Glutamatergic neuron (in vitro differentiated cells): ENCODE measurements around the gene DEPDC4. TPM values are rescaled to one million over a fixed set of nuclear protein-coding genes. Genes with fewer than 3 reads are reported as not detected.

Experiments used
- DNase-seq: peaks from one replicate; pipeline ENCODE4 v3.0.0; 2022
- H3K27ac Mint-ChIP-seq: one replicate; pipeline ENCODE4 v1.8.0; 2020; ENCODE audit warnings: mild to moderate bottlenecking, mixed read lengths, inconsistent platforms; ENCODE audit not compliant: unreplicated experiment
- H3K27me3 Mint-ChIP-seq: one replicate; pipeline ENCODE4 v1.8.0; 2020; ENCODE audit warnings: mild to moderate bottlenecking, moderate library complexity, mixed read lengths, inconsistent platforms; ENCODE audit not compliant: unreplicated experiment
- H3K36me3 Mint-ChIP-seq: one replicate; pipeline ENCODE4 v1.8.0; 2020; ENCODE audit warnings: mild to moderate bottlenecking, mixed read lengths, inconsistent platforms; ENCODE audit not compliant: unreplicated experiment
- H3K4me1 Mint-ChIP-seq: one replicate; pipeline ENCODE4 v1.8.0; 2020; ENCODE audit warnings: mild to moderate bottlenecking, low read depth, mixed read lengths, inconsistent platforms; ENCODE audit not compliant: unreplicated experiment
- H3K4me3 Mint-ChIP-seq: one replicate; pipeline ENCODE4 v1.8.0; 2020; ENCODE audit warnings: mild to moderate bottlenecking, mixed read lengths, inconsistent platforms; ENCODE audit not compliant: unreplicated experiment
- H3K9me3 Mint-ChIP-seq: one replicate; pipeline ENCODE4 v1.8.0; 2020; ENCODE audit warnings: mild to moderate bottlenecking, moderate library complexity, mixed read lengths, inconsistent platforms; ENCODE audit not compliant: unreplicated experiment
- total RNA-seq: library from RNA; stranded (reverse); fragmentation: NEBNext Ultra II Directional; extraction: Animal tissue kit (Norgen Biotek cat#: 25700); gene quantifications from one replicate; pipeline ENCODE4 v1.2.1, GENCODE V29; 2021; ENCODE audit not compliant: unreplicated experiment
- TF ChIP-seq, protein P1 (sequence below): fragments of 200-600 bp; sonication (generic); IDR thresholded peaks from one replicate; pipeline ENCODE4 v1.5.0; 2021; ENCODE audit not compliant: partially characterized antibody, unreplicated experiment

Gene DEPDC4
- total RNA-seq, 1 donor from 2014 or later: 2.0 TPM

DNA sequence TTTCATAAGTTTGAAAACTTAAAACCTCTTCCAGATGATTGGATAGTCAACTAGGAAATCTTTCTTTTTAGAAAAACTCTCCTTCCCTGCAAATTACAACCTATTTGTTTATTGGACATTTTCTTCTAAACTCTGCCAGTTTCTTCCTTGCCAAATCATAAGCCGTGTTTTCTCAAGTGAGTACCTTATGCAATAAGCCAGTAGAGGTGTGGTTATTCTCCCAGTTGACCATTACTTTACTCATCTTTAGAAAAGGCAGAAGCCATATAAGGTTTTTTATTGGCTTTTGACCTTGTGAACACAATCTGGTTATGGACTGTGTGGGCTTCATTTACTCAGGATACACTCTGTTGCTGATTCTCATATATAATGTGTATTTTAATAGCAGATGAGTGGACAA, 51.7 kb downstream of the DEPDC4 start:
- Mint-ChIP-seq H3K27ac (no peak overlapping the region), H3K9me3 (no peaks in the 10 kb centered on the region), H3K27me3 (no peaks in the 10 kb centered on the region), H3K4me1 (no peaks in the 10 kb centered on the region), H3K4me3 (no peak overlapping the region), H3K36me3 (no peaks in the 10 kb centered on the region)
- TF ChIP-seq, protein P1, sequence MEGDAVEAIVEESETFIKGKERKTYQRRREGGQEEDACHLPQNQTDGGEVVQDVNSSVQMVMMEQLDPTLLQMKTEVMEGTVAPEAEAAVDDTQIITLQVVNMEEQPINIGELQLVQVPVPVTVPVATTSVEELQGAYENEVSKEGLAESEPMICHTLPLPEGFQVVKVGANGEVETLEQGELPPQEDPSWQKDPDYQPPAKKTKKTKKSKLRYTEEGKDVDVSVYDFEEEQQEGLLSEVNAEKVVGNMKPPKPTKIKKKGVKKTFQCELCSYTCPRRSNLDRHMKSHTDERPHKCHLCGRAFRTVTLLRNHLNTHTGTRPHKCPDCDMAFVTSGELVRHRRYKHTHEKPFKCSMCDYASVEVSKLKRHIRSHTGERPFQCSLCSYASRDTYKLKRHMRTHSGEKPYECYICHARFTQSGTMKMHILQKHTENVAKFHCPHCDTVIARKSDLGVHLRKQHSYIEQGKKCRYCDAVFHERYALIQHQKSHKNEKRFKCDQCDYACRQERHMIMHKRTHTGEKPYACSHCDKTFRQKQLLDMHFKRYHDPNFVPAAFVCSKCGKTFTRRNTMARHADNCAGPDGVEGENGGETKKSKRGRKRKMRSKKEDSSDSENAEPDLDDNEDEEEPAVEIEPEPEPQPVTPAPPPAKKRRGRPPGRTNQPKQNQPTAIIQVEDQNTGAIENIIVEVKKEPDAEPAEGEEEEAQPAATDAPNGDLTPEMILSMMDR: no peak
- no peak for DNase-seq

DNA sequence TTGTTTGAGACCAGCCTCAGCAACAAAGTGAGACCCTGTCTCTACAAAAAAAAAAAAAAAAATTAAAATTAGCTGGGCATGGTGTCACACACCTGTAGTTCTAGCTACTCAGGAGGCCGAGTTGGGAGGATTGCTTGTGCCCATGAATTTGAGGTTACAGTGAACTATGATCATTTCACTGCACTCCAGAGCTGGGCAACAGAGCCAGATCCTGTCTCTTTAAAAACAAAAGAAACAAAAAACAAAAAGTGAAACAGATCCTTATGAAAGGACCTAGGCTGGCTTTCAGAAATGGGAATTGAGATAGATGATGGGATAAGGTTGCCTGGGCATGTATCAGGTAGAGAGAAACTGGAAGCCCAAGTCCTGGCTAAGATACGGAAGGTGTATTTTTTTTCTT, 52.4 kb downstream of the DEPDC4 start:
- H3K36me3 Mint-ChIP-seq: no peaks in the 10 kb centered on the region
- DNase-seq: no peak
- H3K9me3 Mint-ChIP-seq: no peaks in the 10 kb centered on the region
- H3K4me1 Mint-ChIP-seq: no peaks in the 10 kb centered on the region
- H3K27me3 Mint-ChIP-seq: no peaks in the 10 kb centered on the region
- no peak overlapping the region for H3K4me3 Mint-ChIP-seq
- TF ChIP-seq, protein P1: no peak
- H3K27ac Mint-ChIP-seq: no peak overlapping the region

DNA sequence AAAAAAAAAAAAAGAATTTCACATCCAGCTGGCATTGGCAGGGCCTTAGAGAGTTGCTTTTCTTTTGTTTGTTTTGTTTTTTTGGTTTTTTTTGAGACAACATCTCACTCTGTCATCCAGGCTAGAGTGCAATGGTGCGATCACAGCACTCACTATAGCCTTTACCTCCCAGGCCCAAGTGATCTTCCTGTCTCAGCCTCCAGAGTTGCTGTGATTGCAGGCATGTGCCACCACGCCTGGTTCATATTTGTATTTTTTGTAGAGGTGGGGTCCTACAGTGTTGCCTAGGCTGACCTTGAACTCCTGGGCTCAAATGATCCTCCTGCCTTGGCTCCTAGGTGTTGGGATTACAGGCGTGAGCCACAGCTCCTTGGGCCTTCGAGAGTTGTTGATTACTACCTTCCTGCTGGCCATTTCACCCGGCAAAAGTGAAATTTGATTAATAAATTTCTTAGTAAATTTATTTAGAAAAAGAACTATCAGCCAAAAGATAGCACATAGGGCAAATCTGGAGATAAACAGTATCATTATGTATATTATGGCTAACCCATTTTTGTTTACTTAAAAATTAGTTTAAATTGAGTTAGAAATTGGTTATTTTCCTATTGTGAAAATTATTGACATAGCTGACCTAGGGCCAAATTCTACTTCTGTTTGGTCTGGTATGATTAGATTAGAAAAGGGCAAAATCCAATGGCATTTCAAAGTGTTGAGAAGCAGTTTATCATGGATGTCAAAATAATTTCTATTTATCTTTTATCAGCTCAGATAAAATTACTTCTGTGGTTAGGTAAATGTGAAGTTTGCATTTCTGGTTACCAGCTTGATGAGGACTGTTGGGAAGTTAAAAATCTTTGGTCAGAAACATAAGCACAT, 53.6 kb downstream of the DEPDC4 start:
- H3K4me3 Mint-ChIP-seq: no peak overlapping the region
- TF ChIP-seq, protein P1: no peak
- DNase-seq: no peak
- no peaks in the 10 kb centered on the region for H3K27me3 Mint-ChIP-seq
- H3K36me3 Mint-ChIP-seq: no peaks in the 10 kb centered on the region
- no peak overlapping the region for H3K27ac Mint-ChIP-seq
- no peaks in the 10 kb centered on the region for H3K4me1 Mint-ChIP-seq
- no peaks in the 10 kb centered on the region for H3K9me3 Mint-ChIP-seq

DNA sequence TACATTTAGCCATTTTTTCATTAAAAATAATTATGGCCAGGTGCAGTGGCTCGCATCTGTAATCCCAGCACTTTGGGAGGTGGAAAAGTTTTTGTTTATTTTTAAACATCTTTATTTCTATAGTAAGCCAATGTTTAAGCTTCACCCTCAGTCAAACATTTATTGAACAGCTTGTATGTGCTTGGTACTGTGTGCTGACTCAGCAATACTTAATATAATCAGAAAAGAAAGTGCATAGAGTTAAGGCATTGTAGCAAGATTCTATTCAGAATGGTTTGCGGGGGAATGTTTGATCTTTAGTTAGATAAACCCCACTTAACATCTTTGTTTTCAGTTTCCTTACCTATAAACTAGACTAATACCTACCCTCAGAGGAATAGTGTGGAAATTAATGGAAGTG, 55.2 kb downstream of the DEPDC4 start:
- no peak overlapping the region for H3K4me3 Mint-ChIP-seq
- H3K9me3 Mint-ChIP-seq: no peaks in the 10 kb centered on the region
- TF ChIP-seq, protein P1: no peak
- H3K27me3 Mint-ChIP-seq: no peaks in the 10 kb centered on the region
- no peak overlapping the region for H3K27ac Mint-ChIP-seq
- no peaks in the 10 kb centered on the region for H3K36me3 Mint-ChIP-seq
- no peak for DNase-seq
- no peaks in the 10 kb centered on the region for H3K4me1 Mint-ChIP-seq

DNA sequence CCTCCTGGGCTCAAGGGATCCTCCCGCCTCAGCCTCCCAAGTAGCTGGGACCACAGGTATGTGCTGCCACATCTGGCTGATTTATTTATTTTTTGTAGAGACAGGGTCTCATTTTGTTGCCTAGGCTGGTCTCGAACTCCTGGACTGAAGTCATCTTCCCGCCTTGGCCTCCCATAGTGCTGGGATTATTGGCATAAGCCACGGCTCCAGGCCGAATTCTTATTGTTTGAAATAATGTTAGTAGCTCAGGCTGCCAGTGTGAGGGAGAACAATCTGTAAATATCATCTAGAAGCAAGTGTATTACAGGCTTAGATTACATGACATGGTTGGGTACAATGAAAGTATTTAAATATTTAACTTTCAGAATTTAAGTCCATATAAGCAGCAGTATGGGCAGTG, 58.0 kb downstream of the DEPDC4 start:
- no peaks in the 10 kb centered on the region for H3K27me3 Mint-ChIP-seq
- no peak overlapping the region for H3K27ac Mint-ChIP-seq
- no peaks in the 10 kb centered on the region for H3K9me3 Mint-ChIP-seq
- DNase-seq: no peak
- TF ChIP-seq, protein P1: no peak
- no peaks in the 10 kb centered on the region for H3K36me3 Mint-ChIP-seq
- no peak overlapping the region for H3K4me3 Mint-ChIP-seq
- no peaks in the 10 kb centered on the region for H3K4me1 Mint-ChIP-seq
